ENCODE measurements around the gene OSBPL1A.

GRCh38 chr18:24398540-24398939 lies 916 bp upstream of the OSBPL1A start:
- TF ChIP-seq STAT6 (CRISPR knock-in tag; conservative IDR thresholded peaks at IDR 0.05; ENCODE audit: low read depth) (no peak), GABPB1 (CRISPR knock-in tag; IDR thresholded peaks at IDR 0.05) (no peak), CTCF (IDR thresholded peaks at IDR 0.05) (no peak), GRHL2 (CRISPR knock-in tag; IDR thresholded peaks at IDR 0.05; ENCODE audit: insufficient replicate concordance, severe bottlenecking) (no peak), E2F4 (CRISPR knock-in tag; IDR thresholded peaks at IDR 0.05; ENCODE audit: borderline replicate concordance, low read depth) (no peak), CREM (CRISPR knock-in tag; IDR thresholded peaks at IDR 0.05) (no peak), FOXP4 (CRISPR knock-in tag; IDR thresholded peaks at IDR 0.05) (no peak), CBFB (CRISPR knock-in tag; IDR thresholded peaks at IDR 0.05; ENCODE audit: low read depth) (no peak), MAX (CRISPR knock-in tag; IDR thresholded peaks at IDR 0.05) (no peak), ESRRA (CRISPR knock-in tag; IDR thresholded peaks at IDR 0.05; ENCODE audit: borderline replicate concordance) (no peak), TEAD4 (CRISPR knock-in tag; IDR thresholded peaks at IDR 0.05) (no peak), ZNF425 (CRISPR knock-in tag; conservative IDR thresholded peaks at IDR 0.05) (no peak)

Data from WTC11 (cell line).